ENCODE data around the gene WNT2. TPM values are rescaled to one million over a fixed set of nuclear protein-coding genes. Genes with fewer than 3 reads are reported as not detected.

Gene WNT2
- total RNA-seq, 6 experiments from 2014 or later: 0.46 to 0.93 (median 0.57) TPM

- no peaks in the 10 kb centered on the region for H3K4me1 ChIP-seq
- TF ChIP-seq CTCF (IDR thresholded peaks at IDR 0.05) (no peak), POLR2A (IDR thresholded peaks at IDR 0.05) (no peak)
- no peak overlapping the region for H3K4me3 ChIP-seq
- 33% methylated on average over 1 of the region's 1 CpG for WGBS (ENCODE audit: insufficient coverage, low coverage, low lambda C conversion rate, missing lambda C conversion rate)
- no peaks in the 10 kb centered on the region for H3K27me3 ChIP-seq
- DNase-seq (no peak), ATAC-seq (no peak)
- no peak overlapping the region for H3K27ac ChIP-seq
- intact Hi-C loops (cut with DNase I): no loop called here
- no peaks in the 10 kb centered on the region for H3K36me3 ChIP-seq
- no peaks in the 10 kb centered on the region for H3K9me3 ChIP-seq
Measured at GRCh38 chr7:117350027-117350426, 27.2 kb upstream of the WNT2 start.

GRCh38 chr7:117349570-117349969 lies 26.7 kb upstream of the WNT2 start:
- Histone ChIP-seq H3K9me3 (no peaks in the 10 kb centered on the region), H3K27ac (no peak overlapping the region), H3K4me3 (no peak overlapping the region), H3K36me3 (no peaks in the 10 kb centered on the region), H3K4me1 (no peaks in the 10 kb centered on the region), H3K27me3 (no peaks in the 10 kb centered on the region)
- ATAC-seq (no peak), DNase-seq (no peak)
- intact Hi-C loops (cut with DNase I): no loop called here
- TF ChIP-seq POLR2A (IDR thresholded peaks at IDR 0.05): no peak
- TF ChIP-seq CTCF (IDR thresholded peaks at IDR 0.05): no peak
- 48% methylated on average over 2 of the region's 2 CpGs for WGBS (ENCODE audit: insufficient coverage, low coverage, low lambda C conversion rate, missing lambda C conversion rate)

GRCh38 chr7:117347962-117348672 lies 25.3 kb upstream of the WNT2 start:
- no peaks in the 10 kb centered on the region for H3K9me3 ChIP-seq
- DNase-seq (no peak), ATAC-seq (no peak)
- no peaks in the 10 kb centered on the region for H3K36me3 ChIP-seq
- WGBS (ENCODE audit: insufficient coverage, low coverage, low lambda C conversion rate, missing lambda C conversion rate): 72% methylated on average over 6 of the region's 7 CpGs
- no peak overlapping the region for H3K27ac ChIP-seq
- intact Hi-C loops (cut with DNase I): no loop called here
- H3K27me3 ChIP-seq: no peaks in the 10 kb centered on the region
- H3K4me3 ChIP-seq: no peak overlapping the region
- no peak for TF ChIP-seq POLR2A (IDR thresholded peaks at IDR 0.05)
- TF ChIP-seq CTCF (IDR thresholded peaks at IDR 0.05): no peak
- H3K4me1 ChIP-seq: no peaks in the 10 kb centered on the region

- Histone ChIP-seq H3K27ac (no peak overlapping the region), H3K27me3 (no peaks in the 10 kb centered on the region), H3K9me3 (no peaks in the 10 kb centered on the region), H3K4me1 (no peaks in the 10 kb centered on the region), H3K36me3 (no peaks in the 10 kb centered on the region), H3K4me3 (no peak overlapping the region)
- no peak for ATAC-seq
- intact Hi-C loops (cut with DNase I): no loop called here
- TF ChIP-seq POLR2A (IDR thresholded peaks at IDR 0.05) (no peak), CTCF (IDR thresholded peaks at IDR 0.05) (no peak)
- DNase-seq: no peak
- WGBS (ENCODE audit: insufficient coverage, low coverage, low lambda C conversion rate, missing lambda C conversion rate): 60% methylated on average over 6 of the region's 6 CpGs
Measured at GRCh38 chr7:117347480-117347879, 24.6 kb upstream of the WNT2 start.

- no peaks in the 10 kb centered on the region for H3K36me3 ChIP-seq
- H3K27me3 ChIP-seq: no peaks in the 10 kb centered on the region
- no peak overlapping the region for H3K27ac ChIP-seq
- no peaks in the 10 kb centered on the region for H3K4me1 ChIP-seq
- DNase-seq: no peak
- ATAC-seq: no peak
- intact Hi-C loops (cut with DNase I): no loop called here
- TF ChIP-seq POLR2A (IDR thresholded peaks at IDR 0.05) (no peak), CTCF (IDR thresholded peaks at IDR 0.05) (no peak)
- H3K9me3 ChIP-seq: no peaks in the 10 kb centered on the region
- no peak overlapping the region for H3K4me3 ChIP-seq
Measured at GRCh38 chr7:117346161-117346560, 23.3 kb upstream of the WNT2 start.
